Activated CD4-positive, alpha-beta T cell treated with anti-CD3 and anti-CD28 coated beads, Interleukin-2, amount 10 ng/mL, durations not matched to agents 7 days and 5 days (primary cell): ENCODE measurements around the gene PRAMEF12. TPM values are rescaled to one million over a fixed set of nuclear protein-coding genes. Genes with fewer than 3 reads are reported as not detected.
A peak's percentile ranks its signal among the peaks of the same experiment; 100 is the strongest.
"Not testable (repeated sequence)": the region's sequence is repeated elsewhere in the genome, so short reads cannot be mapped to it uniquely, and the experiment has no call there.

Source experiments
- CTCF ChIA-PET: fragments of 350-600 bp; sonication (Branson Sonifier 250); formaldehyde crosslinking; loops from one replicate; lab custom pipeline; 2021; ENCODE audit warnings: antibody characterized with exemption; lab: Charles Lee
- POLR2A ChIA-PET: fragments of 350-600 bp; sonication (Branson Sonifier 250); formaldehyde crosslinking; loops from one replicate; lab custom pipeline; 2021; ENCODE audit warnings: antibody characterized with exemption; lab: Charles Lee
- DNase-seq: peaks from one replicate; pipeline ENCODE4 v3.0.0-alpha.2; 2020
- H3K27ac Mint-ChIP-seq: one replicate; pipeline ENCODE4 v1.8.0; 2021; ENCODE audit warnings: mild to moderate bottlenecking, moderate library complexity, mixed read lengths
- H3K27me3 Mint-ChIP-seq: one replicate; pipeline ENCODE4 v1.8.0; 2021; ENCODE audit warnings: mixed read lengths
- H3K36me3 Mint-ChIP-seq: one replicate; pipeline ENCODE4 v1.8.0; 2021; ENCODE audit warnings: low read depth, mixed read lengths
- H3K4me1 Mint-ChIP-seq: one replicate; pipeline ENCODE4 v1.8.0; 2021; ENCODE audit warnings: mixed read lengths
- H3K4me3 Mint-ChIP-seq: one replicate; pipeline ENCODE4 v1.8.0; 2021; ENCODE audit warnings: mild to moderate bottlenecking, moderate library complexity, mixed read lengths
- H3K9me3 Mint-ChIP-seq: one replicate; pipeline ENCODE4 v1.8.0; 2021; ENCODE audit warnings: mixed read lengths
- total RNA-seq, 2 experiments: library from RNA; stranded (reverse); gene quantifications; one replicate each; pipeline ENCODE4 v1.2.3, GENCODE V29; 2021

Gene PRAMEF12
- not detected for total RNA-seq

- Mint-ChIP-seq H3K4me1 (no peaks in the 10 kb centered on the region), H3K4me3 (no peak within 1 kb of the TSS), H3K36me3 (no peaks in the 10 kb centered on the region), H3K9me3 (no peaks in the 10 kb centered on the region), H3K27me3 (peaks cover 6% of the 10 kb centered on the region), H3K27ac (no peak within 1 kb of the TSS)
- DNase-seq = no peak
- POLR2A ChIA-PET = no interaction called here
- CTCF ChIA-PET = no interaction called here
These were observed at the start of gene PRAMEF12 for GRCh38 chr1:12773438-12773837. TSS of gene PRAMEF12 (plus strand) at chr1:12773738. CDS start at chr1:12774868, 1,130 bp downstream.

- Mint-ChIP-seq H3K27ac (no peak overlapping the region), H3K27me3 (peaks cover 34% of the 10 kb centered on the region), H3K4me1 (no peaks in the 10 kb centered on the region), H3K4me3 (no peak overlapping the region), H3K9me3 (peaks cover 4% of the 10 kb centered on the region), H3K36me3 (no peaks in the 10 kb centered on the region)
- ChIA-PET CTCF (no interaction called here), POLR2A (no interaction called here)
- DNase-seq = no peak
These were observed 45.1 kb upstream of the PRAMEF12 start for GRCh38 chr1:12728391-12728790.

- no peak for DNase-seq
- H3K36me3 Mint-ChIP-seq = no peaks in the 10 kb centered on the region
- no peak overlapping the region for H3K27ac Mint-ChIP-seq
These were observed 43.4 kb upstream of the PRAMEF12 start for GRCh38 chr1:12730156-12730555.

GRCh38 chr1:12731084-12731483 is 42.5 kb upstream of the PRAMEF12 start:
- POLR2A ChIA-PET, H3K9me3 Mint-ChIP-seq, H3K4me1 Mint-ChIP-seq: not testable (repeated sequence)

More at GRCh38 chr1:12730156-12730555, 43.4 kb upstream of the PRAMEF12 start:
- POLR2A ChIA-PET = no interaction called here
- H3K4me1 Mint-ChIP-seq = no peaks in the 10 kb centered on the region
- H3K9me3 Mint-ChIP-seq = peaks cover 4% of the 10 kb centered on the region
- peaks cover 50% of the 10 kb centered on the region for H3K27me3 Mint-ChIP-seq
- no peak overlapping the region for H3K4me3 Mint-ChIP-seq
- CTCF ChIA-PET = no interaction called here

GRCh38 chr1:12734651-12735050 is 38.9 kb upstream of the PRAMEF12 start:
- POLR2A ChIA-PET = no interaction called here
- no peaks in the 10 kb centered on the region for H3K9me3 Mint-ChIP-seq
- H3K4me1 Mint-ChIP-seq = no peaks in the 10 kb centered on the region
- DNase-seq = no peak
- CTCF ChIA-PET = no interaction called here
- no peaks in the 10 kb centered on the region for H3K36me3 Mint-ChIP-seq
- no peak overlapping the region for H3K4me3 Mint-ChIP-seq
- H3K27ac Mint-ChIP-seq = no peak overlapping the region
- peaks cover 65% of the 10 kb centered on the region for H3K27me3 Mint-ChIP-seq

More at GRCh38 chr1:12731084-12731483, 42.5 kb upstream of the PRAMEF12 start:
- DNase-seq, H3K36me3 Mint-ChIP-seq, H3K27ac Mint-ChIP-seq, H3K4me3 Mint-ChIP-seq, CTCF ChIA-PET: not testable (repeated sequence)
- peaks cover 56% of the 10 kb centered on the region for H3K27me3 Mint-ChIP-seq

DNA sequence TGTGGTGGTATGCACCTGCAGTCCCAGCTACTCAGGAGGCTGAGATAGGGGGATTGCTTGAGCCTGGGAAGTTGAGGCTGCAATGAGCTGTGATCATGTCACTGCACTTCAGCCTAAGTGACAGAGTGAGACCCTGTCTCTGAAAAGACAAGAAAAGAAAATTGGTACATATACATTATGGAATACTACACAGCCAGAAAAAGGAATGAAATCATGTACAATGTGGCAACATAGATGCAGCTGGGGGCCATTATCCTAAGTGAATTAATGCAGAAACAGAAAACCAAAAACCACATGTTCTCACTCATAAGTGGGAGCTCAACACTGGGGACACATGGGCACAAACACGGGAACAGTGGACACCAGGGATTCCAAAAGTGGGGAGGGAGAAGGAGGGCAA is 34.6 kb upstream of the PRAMEF12 start:
- DNase-seq = no peak
- H3K4me1 Mint-ChIP-seq = no peaks in the 10 kb centered on the region
- no peak overlapping the region for H3K27ac Mint-ChIP-seq
- H3K36me3 Mint-ChIP-seq = no peaks in the 10 kb centered on the region
- no peaks in the 10 kb centered on the region for H3K9me3 Mint-ChIP-seq
- ChIA-PET POLR2A (no interaction called here), CTCF (no interaction called here)
- H3K27me3 Mint-ChIP-seq = peaks cover 40% of the 10 kb centered on the region
- H3K4me3 Mint-ChIP-seq = no peak overlapping the region

DNA sequence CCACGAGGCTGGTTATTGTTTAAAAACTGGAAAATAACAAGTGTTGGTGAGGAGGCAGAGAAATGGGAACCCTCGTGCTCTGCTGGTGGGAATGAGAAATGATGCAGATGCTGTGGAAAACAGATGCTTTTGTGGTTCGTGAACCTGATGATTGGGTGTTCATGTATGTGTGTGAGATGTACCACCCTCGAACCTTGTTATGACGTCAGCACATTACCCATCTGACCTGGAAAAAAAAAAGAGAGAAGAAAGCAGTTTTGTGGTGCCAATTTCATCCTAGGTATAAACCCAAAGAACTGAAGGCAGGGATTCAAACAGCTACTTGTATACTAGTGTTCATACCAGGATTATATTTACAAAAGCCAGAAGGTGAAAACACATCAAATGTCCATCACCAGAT is 33.9 kb upstream of the PRAMEF12 start:
- CTCF ChIA-PET = interaction anchor here (1.0 kb wide), 1 partner anchor 10 kb away, joined by 3 read pairs; no protein-coding TSS in a partner anchor
- H3K9me3 Mint-ChIP-seq = no peaks in the 10 kb centered on the region

DNA sequence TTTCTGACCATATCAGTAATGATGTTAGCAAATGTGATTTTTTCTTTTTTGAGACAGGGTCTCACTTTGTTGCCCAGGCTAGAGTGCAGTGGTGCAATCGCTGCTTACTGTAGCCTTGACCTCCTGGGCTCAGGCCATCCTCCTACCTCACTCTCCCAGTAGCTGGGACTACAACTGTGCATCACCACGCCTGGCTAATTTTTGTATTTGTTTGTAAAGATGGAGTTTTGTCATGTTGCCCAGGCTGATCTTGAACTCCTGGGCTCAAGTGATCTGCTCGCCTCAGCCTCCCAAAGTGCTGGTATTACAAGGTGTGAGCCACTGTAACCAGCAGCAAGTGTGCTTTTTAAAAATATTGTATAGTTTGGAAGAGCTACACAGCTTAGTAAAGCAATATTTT is 31.6 kb upstream of the PRAMEF12 start:
- Mint-ChIP-seq H3K36me3 (no peaks in the 10 kb centered on the region), H3K27me3 (peaks cover 27% of the 10 kb centered on the region), H3K9me3 (no peaks in the 10 kb centered on the region), H3K4me3 (no peak overlapping the region), H3K27ac (no peak overlapping the region), H3K4me1 (peaks cover 11% of the 10 kb centered on the region)
- DNase-seq = no peak
- ChIA-PET CTCF (no interaction called here), POLR2A (no interaction called here)

More for the DNA sequence above, 33.9 kb upstream of the PRAMEF12 start:
- Mint-ChIP-seq H3K27me3 (peaks cover 37% of the 10 kb centered on the region), H3K36me3 (no peaks in the 10 kb centered on the region), H3K4me1 (no peaks in the 10 kb centered on the region), H3K27ac (no peak overlapping the region), H3K4me3 (no peak overlapping the region)
- DNase-seq = no peak
- POLR2A ChIA-PET = no interaction called here

DNA sequence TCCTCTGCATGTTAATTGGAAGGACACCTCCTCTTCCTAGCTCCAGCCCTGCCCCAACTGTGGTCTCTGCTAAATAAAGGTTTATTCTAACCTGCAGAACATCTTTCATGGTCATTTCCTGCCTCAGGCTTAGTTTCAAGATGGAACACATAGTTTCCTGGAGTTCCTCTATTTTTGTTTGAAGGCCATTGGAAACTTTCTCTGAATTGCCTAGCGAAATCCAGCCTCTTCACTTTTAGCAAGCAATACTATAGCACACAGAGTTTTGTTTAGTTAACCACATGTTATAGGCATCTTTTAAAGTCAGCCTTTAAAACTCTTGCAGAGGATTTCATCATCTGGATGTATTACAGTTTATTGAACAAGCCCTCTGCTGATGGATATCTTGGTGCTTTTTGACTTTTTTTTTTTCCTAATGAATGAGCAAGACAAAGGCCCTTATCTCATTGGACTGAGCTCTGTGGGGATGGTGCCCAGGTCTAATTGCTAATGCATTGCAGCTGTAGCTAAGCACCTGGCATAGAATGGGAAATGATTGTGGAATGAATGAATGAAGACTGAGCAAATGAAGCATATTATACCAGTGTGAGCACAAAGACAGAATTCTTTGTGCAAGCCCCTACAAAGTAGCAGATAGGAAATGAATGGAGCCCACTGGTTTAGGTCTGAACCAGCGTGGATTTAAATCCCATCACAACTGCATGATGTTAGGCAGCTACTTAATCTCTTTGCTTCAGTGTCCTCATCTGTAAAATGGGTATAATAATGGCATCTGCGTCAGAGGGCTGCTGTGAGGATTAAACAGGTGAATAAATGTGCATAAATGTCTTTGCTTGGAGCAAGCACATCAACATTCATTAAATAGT is 28.2 kb upstream of the PRAMEF12 start:
- ChIA-PET POLR2A (no interaction called here), CTCF (no interaction called here)
- Mint-ChIP-seq H3K27me3 (peaks cover 22% of the 10 kb centered on the region), H3K36me3 (no peaks in the 10 kb centered on the region), H3K4me3 (no peak overlapping the region), H3K9me3 (peaks cover 18% of the 10 kb centered on the region), H3K27ac (no peak overlapping the region), H3K4me1 (peaks cover 11% of the 10 kb centered on the region)
- DNase-seq = no peak

GRCh38 chr1:12745992-12746323 is 27.6 kb upstream of the PRAMEF12 start, which contains the start of gene CFAP107:
TSS of gene CFAP107 (plus strand) at chr1:12746200. CDS start at chr1:12746431, 231 bp downstream.
- Mint-ChIP-seq H3K4me3 (no peak within 1 kb of the TSS), H3K27ac (no peak within 1 kb of the TSS), H3K9me3 (peaks cover 20% of the 10 kb centered on the region), H3K4me1 (peaks cover 11% of the 10 kb centered on the region), H3K36me3 (no peaks in the 10 kb centered on the region), H3K27me3 (peaks cover 25% of the 10 kb centered on the region)
- ChIA-PET POLR2A (no interaction called here), CTCF (no interaction called here)
- DNase-seq = peak; percentile 6

DNA sequence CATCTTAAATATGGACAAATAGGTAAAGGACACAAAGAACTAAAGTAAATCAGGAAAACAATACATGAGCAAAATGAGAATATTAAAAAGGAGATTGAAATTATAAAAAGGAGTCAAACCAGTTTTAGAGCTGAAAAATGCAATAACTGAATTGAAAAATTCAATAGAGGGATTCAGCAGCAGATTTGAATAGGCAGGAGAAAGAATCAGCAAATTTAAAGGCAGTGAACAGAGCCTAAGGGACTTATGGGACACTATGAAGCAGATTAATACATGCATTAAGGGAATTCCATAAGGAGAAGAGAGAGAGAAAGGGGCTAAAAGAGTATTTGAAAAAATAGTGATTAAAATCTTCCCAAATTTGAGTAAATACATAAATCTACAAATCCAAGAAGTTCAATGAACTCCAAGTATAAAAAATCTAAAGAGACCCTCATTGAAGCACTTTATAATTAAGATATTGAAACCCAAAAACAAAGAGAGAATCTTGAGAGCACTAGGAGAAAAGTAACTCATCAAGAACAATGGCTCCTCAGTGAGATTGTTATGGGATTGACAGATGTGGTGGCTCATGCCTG is 24.7 kb upstream of the PRAMEF12 start:
- POLR2A ChIA-PET = no interaction called here
- H3K4me1 Mint-ChIP-seq = peaks cover 11% of the 10 kb centered on the region

DNA sequence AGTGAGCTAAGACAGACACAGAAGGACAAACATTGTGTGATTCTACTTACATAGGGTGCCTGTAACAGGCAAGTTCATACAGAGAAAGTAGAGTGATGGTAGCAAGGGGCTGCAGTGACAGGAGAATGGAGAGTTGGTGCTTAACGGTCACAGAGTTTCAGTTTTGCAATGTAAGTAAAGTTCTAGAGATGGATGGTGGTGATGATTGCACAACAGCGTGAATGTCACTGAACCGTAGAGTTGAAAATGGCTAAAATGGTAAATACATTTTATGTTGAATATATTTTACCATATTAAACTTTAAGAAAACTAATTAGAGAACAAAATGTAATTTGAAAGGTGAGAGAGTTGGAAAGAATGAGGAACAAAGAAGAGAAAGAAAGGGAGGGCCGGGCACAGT is 18.8 kb upstream of the PRAMEF12 start:
- Mint-ChIP-seq H3K4me1 (no peaks in the 10 kb centered on the region), H3K27me3 (peaks cover 19% of the 10 kb centered on the region), H3K27ac (no peak overlapping the region), H3K4me3 (no peak overlapping the region), H3K36me3 (no peaks in the 10 kb centered on the region), H3K9me3 (peaks cover 6% of the 10 kb centered on the region)
- POLR2A ChIA-PET = no interaction called here
- CTCF ChIA-PET = no interaction called here
- no peak for DNase-seq

More for the DNA sequence above, 24.7 kb upstream of the PRAMEF12 start:
- DNase-seq = no peak
- Mint-ChIP-seq H3K36me3 (no peaks in the 10 kb centered on the region), H3K27me3 (peaks cover 35% of the 10 kb centered on the region), H3K4me3 (no peak overlapping the region), H3K9me3 (peaks cover 20% of the 10 kb centered on the region), H3K27ac (no peak overlapping the region)
- CTCF ChIA-PET = no interaction called here

- Mint-ChIP-seq H3K4me3 (no peak overlapping the region), H3K27me3 (peaks cover 12% of the 10 kb centered on the region), H3K27ac (no peak overlapping the region), H3K4me1 (no peaks in the 10 kb centered on the region), H3K36me3 (no peaks in the 10 kb centered on the region), H3K9me3 (no peaks in the 10 kb centered on the region)
- DNase-seq = no peak
- ChIA-PET POLR2A (no interaction called here), CTCF (no interaction called here)
These were observed 17.3 kb upstream of the PRAMEF12 start for GRCh38 chr1:12756273-12756672.
